Measurements from ENCODE around the gene RIOK1.
A peak's percentile ranks its signal among the peaks of the same experiment; 100 is the strongest.

RIOK1 gene

GRCh38 chr6:7378740-7379139 is 10.9 kb upstream of the RIOK1 start:
- no peaks in the 10 kb centered on the region for H3K27me3 ChIP-seq (ENCODE audit: control insufficient read depth, insufficient read depth, low read length)
- H3K4me1 ChIP-seq (ENCODE audit: control insufficient read depth, insufficient read depth, low read length), result no peaks in the 10 kb centered on the region
- no peaks in the 10 kb centered on the region for H3K36me3 ChIP-seq (ENCODE audit: control insufficient read depth, insufficient read depth, low read length)

DNA sequence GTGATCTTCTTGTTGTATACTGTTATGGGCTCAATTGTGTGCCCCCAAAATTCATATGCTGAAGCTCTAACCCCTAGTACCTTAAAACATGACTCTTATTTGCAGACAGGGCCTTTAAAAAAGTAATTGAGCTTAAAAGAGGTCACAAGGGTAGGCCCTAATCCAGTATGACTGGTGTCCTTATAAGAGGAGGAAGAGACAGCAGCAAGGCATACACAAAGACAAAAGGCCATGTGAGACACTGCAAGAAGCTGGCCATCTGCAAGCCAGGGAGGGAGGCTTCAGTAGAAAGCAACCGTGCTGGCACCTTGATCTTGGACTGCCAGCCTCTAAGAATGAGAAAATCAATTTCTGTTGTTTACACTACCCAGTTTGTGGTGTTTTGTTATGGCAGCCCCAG is 8.5 kb upstream of the RIOK1 start:
- H3K4me1 ChIP-seq (ENCODE audit: control insufficient read depth, insufficient read depth, low read length), result no peaks in the 10 kb centered on the region
- H3K36me3 ChIP-seq (ENCODE audit: control insufficient read depth, insufficient read depth, low read length), result no peaks in the 10 kb centered on the region
- no peak overlapping the region for H3K27ac ChIP-seq (ENCODE audit: low read depth, low read length)
- no peak overlapping the region for H3K4me3 ChIP-seq (ENCODE audit: low read length)
- H3K27me3 ChIP-seq (ENCODE audit: control insufficient read depth, insufficient read depth, low read length), result no peaks in the 10 kb centered on the region
- no peak overlapping the region for H3K9ac ChIP-seq (ENCODE audit: low read length)

More at GRCh38 chr6:7378740-7379139, 10.9 kb upstream of the RIOK1 start:
- Histone ChIP-seq H3K9ac (ENCODE audit: low read length) (no peak overlapping the region), H3K4me3 (ENCODE audit: low read length) (no peak overlapping the region), H3K27ac (ENCODE audit: low read depth, low read length) (no peak overlapping the region)

DNA sequence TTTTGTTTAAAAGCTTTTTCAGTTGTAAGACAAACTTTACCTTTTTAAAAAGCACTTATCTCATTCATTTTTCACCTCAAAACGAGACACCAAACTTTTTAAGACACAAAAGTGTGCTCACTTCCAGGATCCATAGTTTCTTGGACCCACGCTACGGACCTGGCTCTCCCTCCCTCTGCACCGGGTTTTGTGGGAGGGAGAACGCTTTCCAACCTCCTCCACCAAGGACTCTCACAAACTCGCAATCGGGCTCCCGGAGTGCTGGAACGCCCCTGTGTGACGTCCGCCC is 502 bp upstream of the RIOK1 start:
- Histone ChIP-seq H3K27ac (ENCODE audit: low read depth, low read length) (peak overlapping the region; percentile 96), H3K4me1 (ENCODE audit: control insufficient read depth, insufficient read depth, low read length) (peaks cover 7% of the 10 kb centered on the region), H3K9ac (ENCODE audit: low read length) (peak overlapping the region; percentile 99), H3K27me3 (ENCODE audit: control insufficient read depth, insufficient read depth, low read length) (no peaks in the 10 kb centered on the region), H3K4me3 (ENCODE audit: low read length) (peak overlapping the region; percentile 89), H3K36me3 (ENCODE audit: control insufficient read depth, insufficient read depth, low read length) (no peaks in the 10 kb centered on the region)

DNA sequence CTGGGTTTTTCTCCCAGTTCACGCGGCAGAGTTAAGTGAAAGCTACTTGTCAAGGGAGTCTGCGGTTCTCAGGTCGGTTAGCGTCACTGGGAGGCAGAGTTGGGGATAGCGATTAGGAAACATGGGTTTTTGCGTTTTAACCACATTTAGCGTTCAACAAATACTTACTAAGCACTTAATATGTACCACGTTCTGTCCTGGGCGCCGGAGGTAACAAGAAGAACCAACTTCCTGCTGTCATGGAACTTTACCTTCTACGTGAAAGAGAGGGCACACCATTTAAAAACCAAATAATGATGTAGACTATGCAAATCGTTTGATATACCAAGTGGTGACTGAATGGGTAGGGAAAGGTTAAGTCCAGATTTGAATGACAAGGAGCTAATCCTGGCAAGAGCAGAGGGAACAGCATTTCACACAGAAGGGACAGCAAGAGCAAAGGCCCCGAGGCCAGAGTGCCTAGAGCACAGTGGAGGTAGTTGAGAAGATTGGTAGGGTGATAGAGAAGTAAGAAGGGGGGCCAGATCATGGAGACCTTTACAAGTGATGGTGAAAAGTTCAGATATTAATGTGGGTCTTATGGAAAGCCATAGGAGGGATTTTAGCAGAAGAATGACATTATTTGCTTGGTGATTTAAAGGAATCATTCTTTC is 744 bp downstream of the RIOK1 start:
- H3K4me3 ChIP-seq (ENCODE audit: low read length), result peak overlapping the region; percentile 89
- H3K36me3 ChIP-seq (ENCODE audit: control insufficient read depth, insufficient read depth, low read length), result no peaks in the 10 kb centered on the region
- peak overlapping the region; percentile 81 for H3K9ac ChIP-seq (ENCODE audit: low read length)
- peaks cover 7% of the 10 kb centered on the region for H3K4me1 ChIP-seq (ENCODE audit: control insufficient read depth, insufficient read depth, low read length)
- no peaks in the 10 kb centered on the region for H3K27me3 ChIP-seq (ENCODE audit: control insufficient read depth, insufficient read depth, low read length)
- peak overlapping the region; percentile 96 for H3K27ac ChIP-seq (ENCODE audit: low read depth, low read length)

- H3K4me1 ChIP-seq (ENCODE audit: control insufficient read depth, insufficient read depth, low read length), result peaks cover 7% of the 10 kb centered on the region
- H3K9ac ChIP-seq (ENCODE audit: low read length), result no peak overlapping the region
- no peaks in the 10 kb centered on the region for H3K36me3 ChIP-seq (ENCODE audit: control insufficient read depth, insufficient read depth, low read length)
- H3K27ac ChIP-seq (ENCODE audit: low read depth, low read length), result no peak overlapping the region
- no peak overlapping the region for H3K4me3 ChIP-seq (ENCODE audit: low read length)
- H3K27me3 ChIP-seq (ENCODE audit: control insufficient read depth, insufficient read depth, low read length), result no peaks in the 10 kb centered on the region
These were observed 1.5 kb downstream of the RIOK1 start for GRCh38 chr6:7391151-7391550.

DNA sequence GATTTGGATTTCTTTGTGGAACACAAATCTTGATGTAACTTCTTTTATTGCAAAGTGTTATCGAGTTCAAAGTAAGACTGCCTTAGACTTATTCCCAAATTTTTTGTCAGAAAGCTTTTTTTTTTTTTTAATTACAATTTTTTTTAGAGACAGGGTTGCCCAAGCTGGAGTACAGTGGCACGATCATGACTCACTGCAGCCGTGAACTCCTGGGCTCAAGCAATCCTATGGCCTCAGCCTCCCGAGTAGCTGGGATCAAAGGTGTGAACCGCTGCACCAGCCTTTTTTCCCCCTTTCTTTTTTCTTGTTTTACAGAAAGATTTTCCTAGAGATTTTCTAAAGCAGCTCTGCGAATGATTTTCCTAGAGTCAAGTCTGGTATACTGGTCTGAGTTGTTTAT is 2.8 kb downstream of the RIOK1 start:
- no peaks in the 10 kb centered on the region for H3K36me3 ChIP-seq (ENCODE audit: control insufficient read depth, insufficient read depth, low read length)
- no peak overlapping the region for H3K9ac ChIP-seq (ENCODE audit: low read length)
- H3K4me3 ChIP-seq (ENCODE audit: low read length), result no peak overlapping the region
- no peaks in the 10 kb centered on the region for H3K27me3 ChIP-seq (ENCODE audit: control insufficient read depth, insufficient read depth, low read length)
- peaks cover 7% of the 10 kb centered on the region for H3K4me1 ChIP-seq (ENCODE audit: control insufficient read depth, insufficient read depth, low read length)
- no peak overlapping the region for H3K27ac ChIP-seq (ENCODE audit: low read depth, low read length)

DNA sequence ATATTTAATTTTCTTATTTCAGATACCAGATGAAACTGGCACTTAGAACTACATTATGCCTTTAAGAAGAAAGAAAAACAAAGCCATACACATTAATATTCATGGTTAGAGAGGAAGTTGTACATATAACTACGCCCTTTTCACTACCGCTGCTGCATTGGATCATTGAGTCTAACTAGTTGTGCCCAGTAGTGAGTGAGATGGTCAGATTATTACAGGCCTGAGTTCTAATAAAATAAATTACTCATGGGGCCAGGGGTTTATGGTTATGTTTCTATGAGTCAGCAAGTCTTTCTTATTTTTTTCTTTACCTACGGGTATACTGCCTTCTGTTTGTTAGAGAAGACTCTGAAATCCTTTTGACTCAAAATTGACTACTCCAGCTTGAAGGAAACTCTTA is 11.5 kb downstream of the RIOK1 start:
- peaks cover 9% of the 10 kb centered on the region for H3K36me3 ChIP-seq (ENCODE audit: control insufficient read depth, insufficient read depth, low read length)
- no peak overlapping the region for H3K27ac ChIP-seq (ENCODE audit: low read depth, low read length)
- no peaks in the 10 kb centered on the region for H3K27me3 ChIP-seq (ENCODE audit: control insufficient read depth, insufficient read depth, low read length)
- no peaks in the 10 kb centered on the region for H3K4me1 ChIP-seq (ENCODE audit: control insufficient read depth, insufficient read depth, low read length)
- no peak overlapping the region for H3K9ac ChIP-seq (ENCODE audit: low read length)
- H3K4me3 ChIP-seq (ENCODE audit: low read length), result no peak overlapping the region

DNA sequence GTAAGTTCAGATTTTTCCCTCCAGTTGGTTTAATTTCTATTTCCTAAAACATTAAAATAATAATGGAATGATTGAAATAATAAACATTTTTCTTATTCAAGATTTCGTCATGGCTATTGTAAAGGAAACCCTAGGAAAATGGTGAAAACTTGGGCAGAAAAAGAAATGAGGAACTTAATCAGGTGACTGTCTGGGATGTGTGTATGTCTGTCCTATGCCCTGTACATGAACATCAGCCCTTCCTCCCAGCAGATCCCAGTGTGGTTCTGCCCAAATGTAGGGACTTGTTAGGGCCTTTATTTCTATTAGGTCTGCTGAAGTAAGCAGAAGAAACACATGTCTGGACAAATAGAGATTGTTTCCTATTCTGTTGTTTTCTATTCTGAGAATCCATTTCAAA is 13.1 kb downstream of the RIOK1 start:
- no peak overlapping the region for H3K9ac ChIP-seq (ENCODE audit: low read length)
- no peak overlapping the region for H3K27ac ChIP-seq (ENCODE audit: low read depth, low read length)
- peaks cover 20% of the 10 kb centered on the region for H3K36me3 ChIP-seq (ENCODE audit: control insufficient read depth, insufficient read depth, low read length)
- no peaks in the 10 kb centered on the region for H3K27me3 ChIP-seq (ENCODE audit: control insufficient read depth, insufficient read depth, low read length)
- H3K4me1 ChIP-seq (ENCODE audit: control insufficient read depth, insufficient read depth, low read length), result no peaks in the 10 kb centered on the region
- no peak overlapping the region for H3K4me3 ChIP-seq (ENCODE audit: low read length)

DNA sequence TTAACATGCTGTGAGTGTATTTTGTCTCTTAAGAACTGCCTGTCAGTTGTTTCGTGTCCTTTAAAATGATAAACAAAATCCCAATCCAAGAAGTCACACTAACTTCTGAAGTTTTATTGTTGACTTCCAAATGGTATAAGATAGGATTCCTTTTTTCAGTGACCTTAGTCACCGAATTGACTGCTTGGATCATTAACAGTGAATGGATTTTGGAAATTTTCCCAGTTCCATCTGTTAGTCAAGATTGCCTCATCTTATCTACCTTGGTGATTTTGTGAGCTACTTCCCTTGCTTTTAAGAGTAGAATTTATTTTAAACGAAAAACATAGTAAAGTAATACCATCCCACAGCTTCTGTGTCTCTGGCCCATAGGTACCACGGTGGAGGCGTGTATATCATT is 14.9 kb downstream of the RIOK1 start:
- no peaks in the 10 kb centered on the region for H3K27me3 ChIP-seq (ENCODE audit: control insufficient read depth, insufficient read depth, low read length)
- peaks cover 24% of the 10 kb centered on the region for H3K36me3 ChIP-seq (ENCODE audit: control insufficient read depth, insufficient read depth, low read length)
- H3K4me3 ChIP-seq (ENCODE audit: low read length), result no peak overlapping the region
- H3K9ac ChIP-seq (ENCODE audit: low read length), result no peak overlapping the region
- no peak overlapping the region for H3K27ac ChIP-seq (ENCODE audit: low read depth, low read length)
- H3K4me1 ChIP-seq (ENCODE audit: control insufficient read depth, insufficient read depth, low read length), result no peaks in the 10 kb centered on the region

- Histone ChIP-seq H3K27me3 (ENCODE audit: control insufficient read depth, insufficient read depth, low read length) (no peaks in the 10 kb centered on the region), H3K9ac (ENCODE audit: low read length) (no peak overlapping the region), H3K4me3 (ENCODE audit: low read length) (no peak overlapping the region), H3K4me1 (ENCODE audit: control insufficient read depth, insufficient read depth, low read length) (no peaks in the 10 kb centered on the region), H3K36me3 (ENCODE audit: control insufficient read depth, insufficient read depth, low read length) (peaks cover 30% of the 10 kb centered on the region), H3K27ac (ENCODE audit: low read depth, low read length) (no peak overlapping the region)
These were observed 17.1 kb downstream of the RIOK1 start for GRCh38 chr6:7406743-7407142.

- peaks cover 35% of the 10 kb centered on the region for H3K36me3 ChIP-seq (ENCODE audit: control insufficient read depth, insufficient read depth, low read length)
- H3K4me3 ChIP-seq (ENCODE audit: low read length), result no peak overlapping the region
- H3K27ac ChIP-seq (ENCODE audit: low read depth, low read length), result no peak overlapping the region
These were observed 20.1 kb downstream of the RIOK1 start for GRCh38 chr6:7409740-7410139.

DNA sequence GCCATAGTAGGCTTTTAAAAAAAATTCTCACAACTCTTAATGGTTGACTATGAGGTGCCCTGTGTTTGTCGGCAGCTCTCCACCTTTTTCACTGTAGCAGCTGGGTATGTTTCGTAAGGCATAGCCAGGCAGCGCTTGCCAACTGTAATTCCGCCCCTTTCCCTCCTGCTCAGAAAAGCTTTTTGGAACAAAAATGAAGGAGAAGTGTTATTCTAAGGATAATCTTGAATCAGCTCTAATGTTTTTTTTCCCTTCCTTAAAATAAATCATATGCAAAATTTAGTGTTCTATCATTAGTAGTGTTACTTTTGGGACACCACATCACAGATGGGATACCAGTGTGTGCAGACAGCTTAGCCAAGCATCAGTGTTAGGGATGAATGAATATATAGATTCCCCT is 21.2 kb downstream of the RIOK1 start:
- H3K9ac ChIP-seq (ENCODE audit: low read length), result no peak overlapping the region
- H3K27ac ChIP-seq (ENCODE audit: low read depth, low read length), result no peak overlapping the region
- peaks cover 36% of the 10 kb centered on the region for H3K36me3 ChIP-seq (ENCODE audit: control insufficient read depth, insufficient read depth, low read length)
- no peaks in the 10 kb centered on the region for H3K4me1 ChIP-seq (ENCODE audit: control insufficient read depth, insufficient read depth, low read length)
- H3K27me3 ChIP-seq (ENCODE audit: control insufficient read depth, insufficient read depth, low read length), result no peaks in the 10 kb centered on the region
- no peak overlapping the region for H3K4me3 ChIP-seq (ENCODE audit: low read length)

More at GRCh38 chr6:7409740-7410139, 20.1 kb downstream of the RIOK1 start:
- no peaks in the 10 kb centered on the region for H3K27me3 ChIP-seq (ENCODE audit: control insufficient read depth, insufficient read depth, low read length)
- no peak overlapping the region for H3K9ac ChIP-seq (ENCODE audit: low read length)
- H3K4me1 ChIP-seq (ENCODE audit: control insufficient read depth, insufficient read depth, low read length), result no peaks in the 10 kb centered on the region

DNA sequence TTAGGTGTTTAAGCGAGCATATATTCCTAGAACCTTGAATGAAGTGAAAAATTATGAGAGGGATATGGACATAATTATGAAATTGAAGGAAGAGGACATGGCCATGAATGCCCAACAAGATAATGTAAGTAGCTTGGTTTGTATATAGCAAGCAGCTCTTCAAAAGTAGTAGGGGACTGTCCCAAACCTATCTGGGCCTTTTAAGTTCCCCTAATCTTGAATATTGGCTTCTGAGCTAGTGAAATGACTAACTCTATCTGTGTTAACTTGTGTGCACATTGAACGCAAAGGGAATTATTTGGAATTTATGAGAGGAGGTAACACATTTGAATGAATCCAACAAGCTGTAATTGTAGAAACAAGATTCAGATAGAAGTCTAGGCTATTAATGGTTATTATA is 21.7 kb downstream of the RIOK1 start:
- Histone ChIP-seq H3K27me3 (ENCODE audit: control insufficient read depth, insufficient read depth, low read length) (no peaks in the 10 kb centered on the region), H3K4me1 (ENCODE audit: control insufficient read depth, insufficient read depth, low read length) (no peaks in the 10 kb centered on the region), H3K27ac (ENCODE audit: low read depth, low read length) (no peak overlapping the region), H3K4me3 (ENCODE audit: low read length) (no peak overlapping the region), H3K36me3 (ENCODE audit: control insufficient read depth, insufficient read depth, low read length) (peaks cover 39% of the 10 kb centered on the region), H3K9ac (ENCODE audit: low read length) (no peak overlapping the region)

Measured in rectal smooth muscle tissue (tissue), 1 donor.